ENCODE data around the gene ERI3.

Gene ERI3

DNA sequence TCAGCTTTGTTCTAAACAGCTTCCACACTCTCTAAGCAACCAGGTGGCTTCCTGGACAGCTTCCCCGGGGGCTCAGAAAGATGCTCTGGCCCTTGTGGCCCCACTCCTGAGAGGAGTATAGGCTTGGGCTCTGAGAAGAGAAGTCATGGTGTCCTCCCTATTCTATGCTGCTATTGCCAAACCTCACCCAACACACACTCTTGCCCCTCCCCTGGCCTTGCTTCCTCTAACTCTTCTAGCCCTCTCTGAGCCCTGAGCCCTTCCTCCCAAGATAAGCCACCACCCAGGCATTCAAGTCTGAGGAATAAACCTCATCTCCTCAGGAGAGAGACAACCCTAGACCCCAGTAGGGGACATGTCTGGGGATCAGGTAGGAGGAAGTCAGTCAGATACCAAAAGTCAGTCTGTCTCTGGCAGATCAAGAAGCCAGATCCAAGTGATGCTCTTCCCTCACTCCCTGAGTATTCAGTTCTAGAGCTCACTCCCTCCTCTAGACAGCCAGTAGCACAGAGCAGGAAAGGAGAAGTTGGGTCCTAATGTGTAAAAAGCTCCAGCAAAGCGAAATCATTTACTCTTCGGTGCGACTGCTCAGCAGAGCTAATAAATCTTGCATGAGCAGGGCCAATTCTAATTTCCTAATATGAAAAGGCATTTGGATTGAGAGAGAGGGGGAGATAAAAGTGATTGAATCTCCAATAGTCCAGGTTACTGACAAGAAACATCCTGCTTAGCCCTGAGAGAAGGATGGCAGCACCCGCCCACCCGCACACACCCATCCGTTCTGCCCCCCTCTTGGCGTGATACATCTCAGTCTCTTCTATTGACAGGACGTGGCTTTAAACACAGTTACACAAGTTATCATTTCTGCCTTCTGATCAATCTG lies 91.2 kb downstream of the ERI3 start:
- no peak for DNase-seq

DNA sequence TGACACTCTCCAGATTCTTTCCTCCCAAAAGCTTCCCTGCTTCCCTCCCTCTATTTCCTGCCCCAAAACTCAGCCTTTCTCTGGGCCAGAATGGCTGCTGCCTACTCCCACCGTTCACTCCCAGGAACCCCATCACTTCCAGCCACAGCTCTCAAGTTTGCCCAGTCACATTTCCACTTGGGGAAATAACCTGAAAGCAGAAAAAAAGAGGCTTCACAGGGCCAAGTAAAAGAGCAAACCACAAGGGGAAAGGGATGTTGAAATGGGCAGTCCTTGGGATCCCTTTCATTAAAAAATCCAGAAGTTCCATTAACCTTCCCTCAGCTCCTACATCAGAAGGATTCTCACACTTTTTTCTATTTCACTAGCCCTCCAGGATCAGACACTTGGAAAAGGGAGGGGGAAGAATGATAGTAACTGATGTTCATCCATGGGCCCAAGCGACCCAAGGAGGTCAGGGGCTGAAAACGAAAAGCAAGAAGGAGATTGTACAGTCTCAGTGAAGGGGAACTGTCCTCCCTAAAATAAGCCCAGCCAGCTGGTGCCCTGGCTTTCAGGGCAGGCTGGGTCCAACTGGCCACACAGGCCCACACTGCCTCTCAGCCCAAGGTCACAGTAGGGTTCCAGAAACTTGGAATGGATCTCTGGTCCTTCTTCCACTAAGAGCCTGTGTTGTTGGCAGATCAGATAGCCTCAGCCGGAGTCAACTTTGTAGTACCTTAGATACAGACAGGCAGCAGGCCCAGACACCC lies 92.1 kb downstream of the ERI3 start:
- no peak for DNase-seq

DNA sequence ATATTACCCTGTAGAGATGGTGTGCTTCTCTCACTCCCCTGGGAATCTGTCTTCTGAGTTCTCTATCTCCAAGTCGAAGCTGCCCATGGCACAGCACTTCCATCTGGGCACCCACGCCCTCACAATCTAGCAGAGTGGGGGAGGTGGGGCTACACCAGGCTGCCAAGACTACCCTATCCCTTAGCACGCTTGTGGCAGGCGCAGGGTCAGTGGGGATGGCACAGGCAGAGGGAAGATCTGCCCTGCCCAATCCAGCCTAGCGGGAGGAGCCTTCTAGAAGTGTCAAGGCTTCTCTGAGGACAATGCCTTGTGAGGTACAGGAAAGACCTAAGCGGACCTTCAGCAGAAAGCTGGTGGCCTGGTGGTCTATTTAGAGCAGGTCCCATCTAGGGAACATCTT lies 92.6 kb downstream of the ERI3 start:
- no peak for DNase-seq

DNA sequence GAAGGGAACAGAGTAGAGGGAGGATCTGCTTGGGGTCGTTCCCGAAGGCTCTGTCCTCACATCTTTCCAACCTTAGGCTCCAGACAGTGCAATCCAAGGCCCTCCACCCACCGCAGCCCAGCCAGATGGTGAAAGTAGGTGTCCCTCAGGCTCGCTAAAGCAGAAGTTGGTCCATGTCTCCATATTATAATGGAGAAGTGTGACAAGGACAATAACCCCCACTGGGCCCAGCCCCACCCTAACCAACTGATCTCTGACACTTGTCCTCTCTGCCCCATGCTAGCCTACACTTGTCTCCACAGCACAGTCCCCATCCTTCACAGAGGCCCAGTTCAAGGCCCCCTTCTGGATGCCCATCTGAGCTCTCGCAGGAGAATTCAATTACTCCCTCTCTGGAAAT lies 93.1 kb downstream of the ERI3 start:
- DNase-seq = no peak

DNA sequence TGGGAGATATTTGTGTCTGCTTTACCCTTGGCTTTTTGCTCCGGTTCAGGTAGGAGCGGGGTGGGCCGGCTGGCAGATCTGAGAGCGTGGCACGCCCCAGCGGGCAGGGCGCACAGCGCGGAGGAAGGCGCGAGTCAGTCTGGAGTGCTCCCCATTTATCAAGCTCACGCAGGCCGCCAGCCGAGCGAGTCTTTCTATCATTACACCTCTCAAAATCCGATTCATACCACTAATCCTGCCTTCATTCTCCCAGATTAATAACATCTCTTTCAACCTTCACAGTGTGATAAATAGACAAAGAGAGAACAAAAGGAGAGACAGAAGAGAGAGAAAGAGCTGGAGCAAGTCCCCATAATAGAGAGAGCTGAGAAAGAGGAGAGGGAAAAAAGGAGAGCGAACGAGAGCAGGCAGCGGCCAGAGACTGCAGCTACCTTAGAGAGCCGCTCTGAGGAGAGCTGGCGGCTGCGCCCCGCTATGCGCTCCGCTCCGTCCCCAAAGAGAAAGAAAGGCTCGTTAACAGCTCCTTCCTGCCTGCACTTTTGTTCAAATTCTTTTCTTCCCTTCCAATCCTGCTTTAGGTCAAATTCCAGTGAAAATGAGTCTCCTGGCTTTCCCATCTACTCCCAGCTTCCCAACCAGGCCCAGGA lies 93.8 kb downstream of the ERI3 start:
- no peak for DNase-seq

DNA sequence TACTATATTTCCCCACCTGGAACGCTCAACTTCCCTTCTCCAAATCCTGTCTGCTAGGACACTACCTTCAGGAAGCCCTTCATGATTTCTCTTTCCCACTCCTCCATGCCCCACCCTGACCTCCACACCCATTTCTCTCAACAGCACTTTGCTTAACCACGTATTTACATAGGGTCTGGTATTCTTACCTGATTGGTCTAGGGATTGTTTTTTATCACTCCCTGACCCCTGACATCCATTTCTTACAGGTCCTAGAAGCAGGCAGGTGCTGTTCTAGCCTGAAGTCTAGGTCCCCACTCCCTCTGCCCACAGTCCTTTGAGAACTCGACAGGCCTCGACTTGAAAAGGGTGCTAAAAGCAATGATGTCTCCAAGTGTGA lies 94.3 kb downstream of the ERI3 start:
- DNase-seq = no peak

DNA sequence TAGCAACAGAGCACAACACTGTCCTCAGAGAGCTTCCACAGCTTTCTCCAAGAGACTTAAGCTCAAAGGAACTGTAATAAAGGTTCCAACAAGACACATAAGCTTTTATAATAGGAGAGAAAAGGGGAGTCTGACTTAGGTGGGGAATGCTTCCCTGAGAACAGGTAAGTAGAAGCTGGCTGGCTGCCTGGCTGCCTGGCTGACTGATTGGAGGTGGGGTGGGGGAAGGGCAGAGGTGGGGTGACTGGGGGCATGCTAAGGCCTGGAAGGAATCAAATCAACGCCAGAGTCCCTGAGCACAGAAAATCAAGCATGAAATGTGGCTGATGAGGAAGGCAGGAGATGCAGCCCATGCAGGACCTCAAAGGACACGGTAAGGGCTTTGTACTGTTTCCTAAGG lies 96.0 kb downstream of the ERI3 start:
- DNase-seq = no peak

DNA sequence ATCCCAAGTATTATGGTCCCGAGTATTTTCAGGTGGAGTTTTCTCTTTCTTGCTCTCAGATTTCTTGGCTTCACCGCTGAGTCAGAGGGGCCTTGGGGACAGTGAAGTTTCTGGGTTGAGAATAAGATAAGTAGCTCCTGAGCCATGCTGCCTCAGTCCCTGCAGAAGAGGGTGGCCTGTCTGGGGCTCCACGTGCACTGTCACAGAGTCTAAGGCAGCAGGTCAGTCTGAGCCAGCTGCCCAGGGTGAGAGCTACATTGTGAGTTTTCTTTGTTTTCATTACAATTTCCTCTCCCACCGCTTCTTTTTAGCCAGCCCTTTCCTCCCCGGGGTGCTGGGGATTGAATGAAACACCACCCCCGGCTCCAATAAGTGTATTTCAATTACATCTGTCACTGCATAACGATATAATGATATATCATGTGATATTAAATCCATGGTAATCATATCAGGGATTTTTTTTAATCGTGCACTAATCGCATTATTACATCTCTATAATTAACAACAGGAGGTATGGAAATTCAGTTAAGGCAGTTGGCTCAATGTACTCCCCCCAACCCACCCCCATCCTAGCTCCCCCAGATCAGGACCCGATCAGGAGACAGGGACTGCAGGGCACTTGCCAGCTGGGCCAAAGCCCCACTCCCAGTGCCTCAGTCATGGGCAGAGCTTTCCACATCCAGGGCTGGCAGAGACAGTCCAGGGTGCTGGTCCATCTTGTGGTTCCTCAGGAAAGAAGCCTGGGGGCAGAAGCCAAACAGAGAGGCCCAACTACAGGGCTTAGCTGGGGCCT lies 98.1 kb downstream of the ERI3 start:
- DNase-seq = no peak

DNA sequence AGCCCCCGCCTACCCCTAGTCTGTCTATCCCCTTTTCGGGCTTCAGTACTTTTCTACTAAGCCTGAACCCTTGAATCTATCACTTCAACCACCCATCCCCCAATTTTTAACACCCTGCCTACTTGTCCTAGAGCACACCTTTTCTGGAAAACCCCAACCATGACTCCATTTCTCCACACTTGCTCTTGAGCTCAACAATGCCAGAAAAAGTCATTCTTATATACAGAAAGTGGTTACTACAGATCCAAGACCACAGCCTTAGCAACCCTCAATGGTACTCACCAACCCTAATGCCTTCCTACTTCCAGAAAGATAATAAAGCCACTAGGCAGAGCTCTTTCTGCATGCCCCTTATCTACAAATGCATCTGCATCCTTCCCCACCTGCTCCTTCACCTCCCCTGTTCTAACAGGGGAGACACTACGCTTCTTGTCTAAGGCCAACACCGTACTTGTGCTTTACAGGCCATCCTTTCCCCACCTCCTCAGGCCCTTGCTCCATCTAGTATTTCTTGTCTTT lies 100.6 kb downstream of the ERI3 start:
- DNase-seq = no peak

DNA sequence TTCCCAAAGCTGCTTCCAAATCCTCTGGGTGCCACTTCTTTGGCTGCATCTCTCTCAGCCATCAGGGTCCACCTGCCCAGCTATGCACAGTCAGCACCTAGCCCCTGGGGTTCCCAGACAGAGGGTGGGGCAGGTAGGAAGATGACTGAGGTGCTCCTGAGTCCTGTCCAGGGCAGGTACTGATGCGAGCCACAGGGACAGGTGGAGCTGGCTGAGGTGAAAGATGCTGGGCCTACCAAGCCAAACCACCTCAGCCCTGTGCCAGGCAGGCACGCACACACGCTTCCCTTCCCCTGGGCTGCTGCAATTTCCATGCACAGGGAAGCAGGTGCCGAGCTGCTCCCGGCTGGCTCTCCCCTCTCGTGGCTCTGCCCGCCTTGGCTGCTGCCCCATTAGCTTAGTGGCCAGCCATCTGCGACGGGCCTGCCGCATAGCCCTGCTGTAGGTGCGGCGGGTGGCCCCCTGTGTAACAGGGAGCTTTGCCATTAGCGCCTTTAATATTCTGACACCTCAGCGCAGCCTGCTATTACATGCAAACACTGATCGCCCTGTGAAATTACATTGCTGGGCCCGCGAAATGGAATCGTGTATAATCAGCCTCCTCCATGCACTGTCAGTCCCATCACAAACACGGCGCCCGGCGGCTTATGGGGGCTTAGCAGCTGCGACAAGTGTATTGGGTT lies 102.9 kb downstream of the ERI3 start:
- peak in 1 of 56 donors; percentile 5 for DNase-seq

DNA sequence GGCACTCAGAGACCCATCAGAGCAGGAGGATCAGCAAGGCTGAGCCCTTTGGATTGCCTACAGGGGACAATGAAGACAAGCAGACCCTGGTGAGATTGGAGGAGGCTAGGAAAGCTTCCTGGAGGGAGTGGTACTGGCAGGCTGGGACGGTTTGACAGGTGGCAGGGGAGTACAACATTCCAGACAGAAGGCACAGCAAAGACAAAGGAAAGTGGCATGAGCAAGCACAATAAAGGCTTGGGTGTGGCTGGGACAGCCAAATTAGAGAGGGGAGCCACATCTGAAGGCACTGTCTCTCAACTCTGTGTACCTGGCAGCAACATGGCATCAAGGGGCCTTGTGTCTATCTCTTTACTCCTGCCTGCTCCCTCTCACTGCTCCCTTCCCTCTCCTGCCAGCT lies 103.6 kb downstream of the ERI3 start:
- DNase-seq = no peak

DNA sequence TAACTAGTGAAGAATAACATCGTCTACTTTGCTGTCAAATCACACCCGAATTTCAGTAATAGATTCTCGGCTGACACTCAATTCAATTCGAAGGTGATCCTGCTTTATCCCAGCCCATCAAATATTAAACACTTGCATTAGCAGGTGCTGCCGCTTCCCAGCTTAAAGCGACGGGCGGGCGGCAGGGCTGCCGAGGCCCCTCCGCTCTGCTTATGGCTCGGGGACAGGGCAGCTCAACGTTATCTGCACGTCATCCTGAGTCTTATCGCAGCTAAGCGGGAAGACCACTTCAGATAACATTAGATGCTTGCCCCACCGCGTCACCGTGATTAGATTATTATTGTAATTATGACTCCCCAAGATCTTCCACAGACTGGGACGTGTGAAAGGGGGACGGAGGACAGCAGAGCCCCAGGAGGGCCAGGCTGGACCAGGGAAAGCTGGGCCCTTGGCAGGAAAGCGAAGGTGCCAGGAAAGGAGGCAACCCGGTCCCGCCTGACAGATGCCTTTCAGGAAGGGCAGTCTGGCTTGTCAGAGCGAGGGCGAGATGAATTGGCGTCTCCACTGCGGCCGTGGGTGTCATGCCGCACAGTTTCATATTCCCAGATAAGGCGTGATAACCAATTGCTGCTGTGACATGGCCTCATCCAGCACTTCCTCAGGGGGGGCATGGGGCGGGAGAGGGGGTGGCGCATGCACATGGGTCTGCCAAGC lies 104.8 kb downstream of the ERI3 start:
- DNase-seq = no peak

DNA sequence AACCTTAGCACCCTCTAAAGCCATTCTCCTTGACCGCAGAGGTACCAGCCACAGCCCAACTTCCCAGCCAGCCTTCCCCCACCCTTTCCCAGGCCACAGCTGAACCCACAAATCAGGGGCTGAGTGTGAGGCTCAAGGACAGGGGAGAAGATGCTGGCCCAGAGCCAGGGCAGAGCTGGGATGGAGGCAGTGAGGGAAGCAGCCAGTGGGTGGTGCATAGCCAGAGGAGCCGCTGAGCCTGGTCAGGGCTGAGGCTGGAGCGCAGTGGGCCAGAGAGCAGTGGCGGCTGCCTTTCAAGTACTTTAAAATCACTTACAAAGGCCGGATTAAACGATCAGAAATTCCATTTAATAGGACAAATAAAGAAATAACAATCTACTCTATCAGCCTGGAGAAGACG lies 105.5 kb downstream of the ERI3 start:
- peak in 9 of 56 donors; percentile 11 to 45 (median 19) for DNase-seq

DNA sequence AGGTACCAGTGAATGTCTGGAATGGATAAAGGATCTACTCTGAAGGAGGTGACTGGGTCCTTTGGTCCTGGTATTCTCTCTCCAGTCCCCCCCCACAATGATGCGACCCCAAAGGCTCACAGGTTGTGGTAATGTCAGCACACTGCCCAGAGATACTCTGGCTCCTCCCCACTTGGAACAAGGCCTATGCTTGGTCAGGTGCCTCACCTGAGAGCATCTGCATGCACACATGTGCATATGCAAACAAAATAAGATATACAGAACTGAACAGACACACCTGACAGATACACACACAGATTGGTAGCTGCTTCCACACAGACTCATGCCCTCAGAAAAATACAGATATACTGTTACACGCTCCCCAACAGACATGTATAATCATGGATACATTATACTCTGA lies 108.3 kb downstream of the ERI3 start:
- DNase-seq = no peak

DNA sequence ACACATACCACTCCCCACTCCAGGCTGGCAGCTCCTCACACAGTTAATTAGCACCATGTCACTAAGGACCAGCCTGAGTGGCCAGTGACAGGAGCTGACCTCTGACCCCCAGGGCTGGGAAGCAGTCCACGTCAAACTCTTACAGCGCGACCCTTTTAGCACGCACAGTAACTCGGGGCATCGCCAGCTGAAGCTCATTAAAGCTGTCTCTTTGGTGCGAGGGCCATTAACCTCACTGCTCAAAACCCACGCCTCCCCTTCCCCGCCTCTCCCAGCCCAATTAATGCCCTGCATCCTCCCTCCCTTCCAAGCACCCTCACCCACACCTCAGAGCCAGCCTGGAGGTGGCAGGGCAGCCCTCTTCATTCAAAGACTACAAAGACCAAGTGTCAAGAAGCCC lies 110.1 kb downstream of the ERI3 start:
- no peak for DNase-seq

DNA sequence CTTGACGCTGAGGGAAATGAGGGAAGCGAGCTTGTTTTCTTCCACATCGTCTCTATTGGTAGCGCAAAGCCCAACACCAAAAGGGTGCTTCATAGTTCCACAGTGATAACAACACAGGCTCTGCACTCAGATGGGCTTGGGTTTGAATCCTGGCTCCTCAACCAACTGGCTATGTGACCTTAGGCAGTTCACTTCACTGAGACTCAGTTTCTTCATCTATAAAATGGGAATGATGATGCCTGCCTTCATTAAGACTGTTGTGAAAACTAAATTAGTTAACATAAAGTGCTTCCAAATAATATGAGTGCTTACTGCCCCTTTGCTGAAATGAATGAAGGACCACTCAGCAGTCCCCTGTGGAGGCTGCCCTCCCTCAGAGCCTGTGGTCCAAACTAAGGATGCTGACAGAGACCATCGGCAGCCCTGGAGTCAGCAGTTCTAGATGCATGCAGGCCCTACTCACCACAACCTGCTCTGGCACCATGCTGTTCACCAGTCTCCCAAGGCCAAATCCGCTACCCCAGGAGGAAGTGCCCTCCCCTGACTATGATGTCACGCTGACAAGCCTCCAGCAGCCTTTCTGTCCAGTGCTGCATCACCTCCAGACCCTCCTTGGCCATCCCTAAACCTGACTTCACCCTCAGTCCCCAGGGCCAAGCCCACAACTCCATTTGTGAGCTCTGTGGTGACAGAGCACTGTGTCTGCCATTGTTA lies 111.1 kb downstream of the ERI3 start:
- no peak for DNase-seq

DNA sequence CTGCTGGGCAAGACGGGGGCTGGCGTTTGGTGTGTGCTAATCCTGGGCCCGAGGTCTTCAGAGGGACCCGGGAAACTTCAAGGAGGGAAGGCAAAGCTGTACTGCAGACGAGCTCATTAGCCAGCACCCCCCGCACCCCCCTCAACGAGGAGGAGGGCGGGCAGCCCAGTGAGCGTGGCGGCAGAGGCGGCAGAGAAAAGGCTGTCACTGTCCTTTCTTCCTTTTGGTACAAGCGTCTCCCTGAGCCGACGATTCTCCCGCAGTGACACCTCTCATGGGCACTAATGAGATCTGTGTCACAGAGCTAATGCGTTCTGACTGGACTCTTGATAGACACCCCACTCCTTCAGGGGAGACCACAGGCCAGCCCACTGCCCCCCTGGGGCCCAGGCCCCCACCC lies 112.3 kb downstream of the ERI3 start:
- DNase-seq = peak in 4 of 56 donors; percentile 6 to 34 (median 12)

DNA sequence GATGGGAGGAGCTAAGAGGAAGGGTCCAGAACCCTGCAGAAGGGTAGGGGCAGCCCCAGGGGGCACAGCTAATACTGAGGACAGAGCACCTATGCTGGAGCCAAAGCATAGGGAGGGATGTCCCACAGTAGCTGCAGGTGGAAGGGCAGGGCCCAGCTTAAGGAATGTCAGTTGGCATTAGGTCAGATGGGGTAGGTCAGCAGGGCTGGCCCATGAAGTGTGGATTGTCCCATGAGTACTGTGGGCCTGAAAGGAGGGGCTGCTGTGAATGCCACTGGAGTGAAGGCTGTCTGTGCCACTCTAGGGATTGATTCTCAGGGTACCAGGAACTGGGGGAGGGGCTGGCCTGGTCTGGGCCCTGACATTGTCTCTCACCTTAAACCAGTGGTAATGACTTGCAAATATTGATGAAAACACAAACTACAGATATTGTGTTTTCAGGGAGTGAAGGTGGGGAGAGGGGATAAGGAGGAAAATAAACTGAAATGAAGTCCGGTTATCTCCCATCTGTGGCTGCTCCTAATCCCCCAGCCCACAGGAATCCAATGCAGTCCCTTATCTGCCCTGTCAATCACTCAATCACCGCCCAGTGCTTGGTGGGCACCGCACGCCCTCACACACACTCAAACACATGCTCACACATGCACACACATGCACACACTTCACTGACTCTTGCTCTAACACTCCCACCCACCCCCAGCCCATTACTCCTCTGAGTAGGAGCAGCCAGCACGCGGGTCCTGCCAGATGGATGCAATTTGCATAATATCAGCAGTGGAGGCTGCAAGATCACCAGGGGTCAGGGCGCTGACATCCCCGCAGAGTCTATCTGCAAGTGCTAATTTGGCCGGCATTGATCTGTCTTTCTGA lies 114.0 kb downstream of the ERI3 start:
- no peak for DNase-seq
